Right lobe of liver (tissue), 4 donors: Measurements from ENCODE around the gene ZDHHC1.

Source experiments
- CTCF ChIP-seq, 4 donors: fragments of 200-600 bp in 3 of 4; fragments of 450-650 bp in 1 of 4; IDR thresholded peaks; one replicate each; pipeline versions ENCODE4 v1.5.1 to v1.8.0; 2016 to 2022; ENCODE audit warnings: antibody characterized with exemption in 4 of 4, mild to moderate bottlenecking in 2 of 4
- POLR2A ChIP-seq: fragments of 450-650 bp; IDR thresholded peaks from one replicate; pipeline ENCODE4 v1.6.1; 2017; ENCODE audit warnings: antibody characterized with exemption, mild to moderate bottlenecking
- donor health status: DM: no; HTN: no; CAD: no.
- donor health status: DM: no; HTN: no; CAD: no.
- donor health status: DM: no; HTN: yes; CAD: no.

GRCh38 chr16:67446968-67447507 is 30.8 kb upstream of the ZDHHC1 start:
- TF ChIP-seq CTCF (IDR thresholded peaks at IDR 0.05) (no peak), POLR2A (no peak)
